ENCODE measurements around the gene PECR.
"Not testable (repeated sequence)": the region's sequence is repeated elsewhere in the genome, so short reads cannot be mapped to it uniquely, and the experiment has no call there.

PECR gene

GRCh38 chr2:215994911-215995310, 86.7 kb downstream of the PECR start:
- no peak for FAIRE-seq

- not testable (repeated sequence) for FAIRE-seq
These were observed 92.9 kb downstream of the PECR start for GRCh38 chr2:215988556-215989207.
